SU-DHL-6 (cell line): ENCODE data around the gene TMEM233.

Source experiments
- EZH2phosphoT487 ChIP-seq: fragments of 200-600 bp; sonication (generic), shearing (Covaris generic); conservative IDR thresholded peaks from 2 replicates; pipeline ENCODE4 v1.6.1; 2018; ENCODE audit warnings: mild to moderate bottlenecking, antibody characterized with exemption, low read length, moderate library complexity, mixed read lengths
- TF ChIP-seq, protein P1 (sequence below): fragments of 200-600 bp; sonication (generic); IDR thresholded peaks from one replicate; pipeline ENCODE4 v1.5.1; 2017; ENCODE audit warnings: antibody characterized with exemption, mild to moderate bottlenecking, low read length, moderate library complexity; ENCODE audit not compliant: insufficient read depth, poor library complexity, severe bottlenecking

DNA sequence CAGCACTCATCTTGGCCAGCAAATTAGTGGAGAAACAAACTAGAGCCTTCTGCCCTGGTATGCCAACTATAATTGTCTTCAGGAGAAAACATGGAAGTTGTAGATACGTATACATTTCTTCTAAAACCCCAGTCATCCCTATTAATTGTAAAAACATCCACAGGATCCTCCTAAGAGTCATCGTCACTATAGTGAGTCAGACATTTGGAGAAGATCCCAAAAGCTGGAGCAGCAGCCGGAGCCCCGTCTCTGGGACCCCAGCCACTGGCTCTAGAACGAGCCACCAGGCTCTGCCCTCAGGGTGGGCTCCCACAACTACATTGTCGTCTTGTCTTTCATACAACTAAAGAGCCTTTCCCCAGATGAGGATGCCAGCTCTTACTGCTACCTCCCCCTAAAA is 89.8 kb downstream of the TMEM233 start:
- TF ChIP-seq, protein P1, sequence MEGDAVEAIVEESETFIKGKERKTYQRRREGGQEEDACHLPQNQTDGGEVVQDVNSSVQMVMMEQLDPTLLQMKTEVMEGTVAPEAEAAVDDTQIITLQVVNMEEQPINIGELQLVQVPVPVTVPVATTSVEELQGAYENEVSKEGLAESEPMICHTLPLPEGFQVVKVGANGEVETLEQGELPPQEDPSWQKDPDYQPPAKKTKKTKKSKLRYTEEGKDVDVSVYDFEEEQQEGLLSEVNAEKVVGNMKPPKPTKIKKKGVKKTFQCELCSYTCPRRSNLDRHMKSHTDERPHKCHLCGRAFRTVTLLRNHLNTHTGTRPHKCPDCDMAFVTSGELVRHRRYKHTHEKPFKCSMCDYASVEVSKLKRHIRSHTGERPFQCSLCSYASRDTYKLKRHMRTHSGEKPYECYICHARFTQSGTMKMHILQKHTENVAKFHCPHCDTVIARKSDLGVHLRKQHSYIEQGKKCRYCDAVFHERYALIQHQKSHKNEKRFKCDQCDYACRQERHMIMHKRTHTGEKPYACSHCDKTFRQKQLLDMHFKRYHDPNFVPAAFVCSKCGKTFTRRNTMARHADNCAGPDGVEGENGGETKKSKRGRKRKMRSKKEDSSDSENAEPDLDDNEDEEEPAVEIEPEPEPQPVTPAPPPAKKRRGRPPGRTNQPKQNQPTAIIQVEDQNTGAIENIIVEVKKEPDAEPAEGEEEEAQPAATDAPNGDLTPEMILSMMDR: no peak
- no peak for TF ChIP-seq EZH2phosphoT487
